H9 (cell line): ENCODE measurements around the gene PRAMEF14. TPM values are rescaled to one million over a fixed set of nuclear protein-coding genes. Genes with fewer than 3 reads are reported as not detected.

ENCODE experiments used
- total RNA-seq: library from RNA; stranded (reverse); gene quantifications from 2 replicates; pipeline ENCODE4 v1.2.1, GENCODE V29; 2021

The PRAMEF14 gene
- total RNA-seq, 1 experiment from 2014 or later, result not detected

Other genes with a start within 250 kb of the PRAMEF14 start
- gene HNRNPCL2, start 230.3 kb downstream of the PRAMEF14 start, total RNA-seq, result not detected in 2 replicates
- not detected in 2 replicates for gene PRAMEF26, start 191.1 kb downstream of the PRAMEF14 start, total RNA-seq
- gene HNRNPCL4, start 181.5 kb downstream of the PRAMEF14 start, total RNA-seq, result not detected in 2 replicates
- not detected in 2 replicates for gene PRAMEF9, start 175.3 kb downstream of the PRAMEF14 start, total RNA-seq
- gene PRAMEF13, start 145.7 kb downstream of the PRAMEF14 start, total RNA-seq, result not detected in 2 replicates
- not detected in 2 replicates for gene PRAMEF18, start 121.0 kb downstream of the PRAMEF14 start, total RNA-seq
- not detected in 2 replicates for gene PRAMEF5, start 92.9 kb downstream of the PRAMEF14 start, total RNA-seq
- gene PRAMEF8, start 62.0 kb downstream of the PRAMEF14 start, total RNA-seq, result not detected in 2 replicates
- not detected in 2 replicates for gene PRAMEF33, start 43.6 kb downstream of the PRAMEF14 start, total RNA-seq
- gene PRAMEF15, start 31.6 kb downstream of the PRAMEF14 start, total RNA-seq, result not detected in 2 replicates
- not detected in 2 replicates for gene PRAMEF19, start 24.8 kb upstream of the PRAMEF14 start, total RNA-seq
- not detected in 2 replicates for gene PRAMEF17, start 42.5 kb upstream of the PRAMEF14 start, total RNA-seq
- gene PRAMEF20, start 63.3 kb upstream of the PRAMEF14 start, total RNA-seq, result not detected in 2 replicates
- gene LRRC38, start 166.9 kb upstream of the PRAMEF14 start, total RNA-seq, result 0.72 and 0.86 TPM in 2 replicates
- 199 and 205 TPM in 2 replicates for gene PDPN, start 236.7 kb upstream of the PRAMEF14 start, total RNA-seq